NCI-H2196 (cell line): Measurements from ENCODE around the gene SAA4.
"Not testable (repeated sequence)": the region's sequence is repeated elsewhere in the genome, so short reads cannot be mapped to it uniquely, and the experiment has no call there.

Experiments used
- DNase-seq: peaks from one replicate; lab custom pipeline; 2025; ENCODE audit not compliant: unreplicated experiment; lab: John Stamatoyannopoulos, UW

The SAA4 gene

GRCh38 chr11:18191376-18191775 lies 45.2 kb downstream of the SAA4 start:
- no peak for DNase-seq

GRCh38 chr11:18189476-18190245 lies 46.9 kb downstream of the SAA4 start:
- not testable (repeated sequence) for DNase-seq

GRCh38 chr11:18188796-18189195 lies 47.8 kb downstream of the SAA4 start:
- no peak for DNase-seq
